ENCODE data around the gene GDF11. TPM values are rescaled to one million over a fixed set of nuclear protein-coding genes. Genes with fewer than 3 reads are reported as not detected.

The GDF11 gene
- polyA plus RNA-seq, 2 donors = 0.43 to 0.65 TPM

GRCh38 chr12:55698965-55699364 lies 44.0 kb upstream of the GDF11 start:
- no peak overlapping the region for H3K27ac ChIP-seq (ENCODE audit: low read depth in 2 of 2, low read length in 1 of 2)
- WGBS, 2 donors = 67 to 86% methylated on average over 1 of the region's 1 CpG
- H3K4me3 ChIP-seq (ENCODE audit: low read depth in 1 of 2, low read length in 2 of 2) = no peak overlapping the region
- H3K27me3 ChIP-seq (ENCODE audit: control insufficient read depth in 1 of 2, insufficient read depth in 2 of 2, low read length in 2 of 2) = no peaks in the 10 kb centered on the region
- peaks cover 0 to 7% of the 10 kb centered on the region in 2 donors for H3K4me1 ChIP-seq (ENCODE audit: control insufficient read depth in 2 of 2, insufficient read depth in 2 of 2, low read length in 1 of 2)
- peaks cover 0 to 3% of the 10 kb centered on the region in 2 donors for H3K36me3 ChIP-seq (ENCODE audit: control insufficient read depth in 2 of 2, insufficient read depth in 2 of 2, low read length in 1 of 2)
- no peaks in the 10 kb centered on the region for H3K9me3 ChIP-seq (ENCODE audit: control insufficient read depth in 2 of 2, insufficient read depth in 1 of 2, low read depth in 1 of 2, low read length in 1 of 2)

GRCh38 chr12:55699471-55700055 lies 43.4 kb upstream of the GDF11 start:
- Histone ChIP-seq H3K36me3 (ENCODE audit: control insufficient read depth in 2 of 2, insufficient read depth in 2 of 2, low read length in 1 of 2) (peaks cover 0 to 3% of the 10 kb centered on the region in 2 donors), H3K27ac (ENCODE audit: low read depth in 2 of 2, low read length in 1 of 2) (no peak overlapping the region), H3K4me3 (ENCODE audit: low read depth in 1 of 2, low read length in 2 of 2) (no peak overlapping the region), H3K4me1 (ENCODE audit: control insufficient read depth in 2 of 2, insufficient read depth in 2 of 2, low read length in 1 of 2) (peaks cover 0 to 7% of the 10 kb centered on the region in 2 donors), H3K9me3 (ENCODE audit: control insufficient read depth in 2 of 2, insufficient read depth in 1 of 2, low read depth in 1 of 2, low read length in 1 of 2) (no peaks in the 10 kb centered on the region), H3K27me3 (ENCODE audit: control insufficient read depth in 1 of 2, insufficient read depth in 2 of 2, low read length in 2 of 2) (no peaks in the 10 kb centered on the region)
- WGBS, 2 donors = 64 to 73% methylated on average over 5 of the region's 5 CpGs

- no peaks in the 10 kb centered on the region for H3K27me3 ChIP-seq (ENCODE audit: control insufficient read depth in 1 of 2, insufficient read depth in 2 of 2, low read length in 2 of 2)
- no peak overlapping the region for H3K27ac ChIP-seq (ENCODE audit: low read depth in 2 of 2, low read length in 1 of 2)
- WGBS, 2 donors = 72 to 73% methylated on average over 21 of the region's 21 CpGs
- H3K4me1 ChIP-seq (ENCODE audit: control insufficient read depth in 2 of 2, insufficient read depth in 2 of 2, low read length in 1 of 2) = peaks cover 0 to 7% of the 10 kb centered on the region in 2 donors
- H3K36me3 ChIP-seq (ENCODE audit: control insufficient read depth in 2 of 2, insufficient read depth in 2 of 2, low read length in 1 of 2) = peaks cover 0 to 3% of the 10 kb centered on the region in 2 donors
- H3K9me3 ChIP-seq (ENCODE audit: control insufficient read depth in 2 of 2, insufficient read depth in 1 of 2, low read depth in 1 of 2, low read length in 1 of 2) = no peaks in the 10 kb centered on the region
- H3K4me3 ChIP-seq (ENCODE audit: low read depth in 1 of 2, low read length in 2 of 2) = no peak overlapping the region
Observed at GRCh38 chr12:55700255-55701018, 42.5 kb upstream of the GDF11 start.

- Histone ChIP-seq H3K27me3 (ENCODE audit: control insufficient read depth in 1 of 2, insufficient read depth in 2 of 2, low read length in 2 of 2) (peaks cover 0 to 2% of the 10 kb centered on the region in 2 donors), H3K9me3 (ENCODE audit: control insufficient read depth in 2 of 2, insufficient read depth in 1 of 2, low read depth in 1 of 2, low read length in 1 of 2) (no peaks in the 10 kb centered on the region), H3K27ac (ENCODE audit: low read depth in 2 of 2, low read length in 1 of 2) (peak overlapping the region in 1 of 2 donors; percentile 38), H3K4me1 (ENCODE audit: control insufficient read depth in 2 of 2, insufficient read depth in 2 of 2, low read length in 1 of 2) (peaks cover 4 to 7% of the 10 kb centered on the region in 2 donors), H3K4me3 (ENCODE audit: low read depth in 1 of 2, low read length in 2 of 2) (no peak overlapping the region), H3K36me3 (ENCODE audit: control insufficient read depth in 2 of 2, insufficient read depth in 2 of 2, low read length in 1 of 2) (peaks cover 0 to under 1% of the 10 kb centered on the region in 2 donors)
- WGBS, 2 donors = 79 to 89% methylated on average over 8 of the region's 8 CpGs
Observed at GRCh38 chr12:55702861-55703260, 40.1 kb upstream of the GDF11 start.

GRCh38 chr12:55703288-55703687 lies 39.6 kb upstream of the GDF11 start:
- Histone ChIP-seq H3K27ac (ENCODE audit: low read depth in 2 of 2, low read length in 1 of 2) (peak overlapping the region in 1 of 2 donors; percentile 18), H3K36me3 (ENCODE audit: control insufficient read depth in 2 of 2, insufficient read depth in 2 of 2, low read length in 1 of 2) (no peaks in the 10 kb centered on the region), H3K4me1 (ENCODE audit: control insufficient read depth in 2 of 2, insufficient read depth in 2 of 2, low read length in 1 of 2) (peaks cover 4 to 7% of the 10 kb centered on the region in 2 donors), H3K27me3 (ENCODE audit: control insufficient read depth in 1 of 2, insufficient read depth in 2 of 2, low read length in 2 of 2) (peaks cover 0 to 2% of the 10 kb centered on the region in 2 donors), H3K9me3 (ENCODE audit: control insufficient read depth in 2 of 2, insufficient read depth in 1 of 2, low read depth in 1 of 2, low read length in 1 of 2) (no peaks in the 10 kb centered on the region), H3K4me3 (ENCODE audit: low read depth in 1 of 2, low read length in 2 of 2) (no peak overlapping the region)
- WGBS, 2 donors = 48 to 66% methylated on average over 2 of the region's 2 CpGs

- Histone ChIP-seq H3K9me3 (ENCODE audit: control insufficient read depth in 2 of 2, insufficient read depth in 1 of 2, low read depth in 1 of 2, low read length in 1 of 2) (no peaks in the 10 kb centered on the region), H3K36me3 (ENCODE audit: control insufficient read depth in 2 of 2, insufficient read depth in 2 of 2, low read length in 1 of 2) (no peaks in the 10 kb centered on the region), H3K4me1 (ENCODE audit: control insufficient read depth in 2 of 2, insufficient read depth in 2 of 2, low read length in 1 of 2) (peaks cover 6 to 7% of the 10 kb centered on the region in 2 donors), H3K27ac (ENCODE audit: low read depth in 2 of 2, low read length in 1 of 2) (peak overlapping the region; percentile 30 to 75), H3K27me3 (ENCODE audit: control insufficient read depth in 1 of 2, insufficient read depth in 2 of 2, low read length in 2 of 2) (peaks cover 0 to 2% of the 10 kb centered on the region in 2 donors), H3K4me3 (ENCODE audit: low read depth in 1 of 2, low read length in 2 of 2) (peak overlapping the region in 1 of 2 donors; percentile 0)
- WGBS, 2 donors = 63 to 65% methylated on average over 6 of the region's 6 CpGs
Observed at GRCh38 chr12:55703901-55704761, 38.8 kb upstream of the GDF11 start.

GRCh38 chr12:55704824-55705718 lies 37.9 kb upstream of the GDF11 start:
- Histone ChIP-seq H3K9me3 (ENCODE audit: control insufficient read depth in 2 of 2, insufficient read depth in 1 of 2, low read depth in 1 of 2, low read length in 1 of 2) (no peaks in the 10 kb centered on the region), H3K36me3 (ENCODE audit: control insufficient read depth in 2 of 2, insufficient read depth in 2 of 2, low read length in 1 of 2) (no peaks in the 10 kb centered on the region), H3K4me1 (ENCODE audit: control insufficient read depth in 2 of 2, insufficient read depth in 2 of 2, low read length in 1 of 2) (peaks cover 6 to 7% of the 10 kb centered on the region in 2 donors), H3K27me3 (ENCODE audit: control insufficient read depth in 1 of 2, insufficient read depth in 2 of 2, low read length in 2 of 2) (peaks cover 0 to 2% of the 10 kb centered on the region in 2 donors), H3K4me3 (ENCODE audit: low read depth in 1 of 2, low read length in 2 of 2) (peak overlapping the region in 1 of 2 donors; percentile 0), H3K27ac (ENCODE audit: low read depth in 2 of 2, low read length in 1 of 2) (peak overlapping the region; percentile 17 to 75)
- 68 to 71% methylated on average over 9 of the region's 9 CpGs for WGBS, 2 donors

GRCh38 chr12:55705782-55706402 lies 37.0 kb upstream of the GDF11 start:
- Histone ChIP-seq H3K27me3 (ENCODE audit: control insufficient read depth in 1 of 2, insufficient read depth in 2 of 2, low read length in 2 of 2) (peaks cover 0 to 2% of the 10 kb centered on the region in 2 donors), H3K9me3 (ENCODE audit: control insufficient read depth in 2 of 2, insufficient read depth in 1 of 2, low read depth in 1 of 2, low read length in 1 of 2) (no peaks in the 10 kb centered on the region), H3K27ac (ENCODE audit: low read depth in 2 of 2, low read length in 1 of 2) (peak overlapping the region; percentile 52 to 78), H3K36me3 (ENCODE audit: control insufficient read depth in 2 of 2, insufficient read depth in 2 of 2, low read length in 1 of 2) (no peaks in the 10 kb centered on the region), H3K4me3 (ENCODE audit: low read depth in 1 of 2, low read length in 2 of 2) (peak overlapping the region in 1 of 2 donors; percentile 20), H3K4me1 (ENCODE audit: control insufficient read depth in 2 of 2, insufficient read depth in 2 of 2, low read length in 1 of 2) (peaks cover under 1 to 6% of the 10 kb centered on the region in 2 donors)
- 43 to 52% methylated on average over 5 of the region's 5 CpGs for WGBS, 2 donors
